NCI-H1436 (cell line): ENCODE data around the gene ATL2.
"Not testable (repeated sequence)": the region's sequence is repeated elsewhere in the genome, so short reads cannot be mapped to it uniquely, and the experiment has no call there.

Experiments used
- DNase-seq: peaks from one replicate; lab custom pipeline; 2025; lab: John Stamatoyannopoulos, UW

ATL2 gene

GRCh38 chr2:38327580-38327979 is 49.5 kb downstream of the ATL2 start:
- DNase-seq: no peak

DNA sequence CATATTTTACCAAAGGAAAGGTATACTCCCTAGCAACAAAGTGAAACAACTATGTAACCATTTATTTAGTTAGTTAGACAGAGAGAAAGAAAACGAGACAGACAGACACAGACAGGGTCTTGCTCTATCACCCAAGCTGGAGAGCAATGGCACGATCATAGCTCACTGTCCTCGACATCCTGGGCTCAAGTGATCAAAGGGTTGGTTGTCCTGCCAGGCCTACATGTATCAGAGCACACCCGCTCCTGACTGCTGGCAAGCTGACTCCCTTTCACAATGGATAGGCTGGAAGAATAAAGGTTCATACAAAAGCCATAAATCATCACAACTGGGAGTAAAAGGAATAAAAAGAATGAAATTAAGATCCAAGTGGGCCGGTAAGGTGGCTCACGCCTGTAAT is 53.5 kb downstream of the ATL2 start:
- DNase-seq: no peak

DNA sequence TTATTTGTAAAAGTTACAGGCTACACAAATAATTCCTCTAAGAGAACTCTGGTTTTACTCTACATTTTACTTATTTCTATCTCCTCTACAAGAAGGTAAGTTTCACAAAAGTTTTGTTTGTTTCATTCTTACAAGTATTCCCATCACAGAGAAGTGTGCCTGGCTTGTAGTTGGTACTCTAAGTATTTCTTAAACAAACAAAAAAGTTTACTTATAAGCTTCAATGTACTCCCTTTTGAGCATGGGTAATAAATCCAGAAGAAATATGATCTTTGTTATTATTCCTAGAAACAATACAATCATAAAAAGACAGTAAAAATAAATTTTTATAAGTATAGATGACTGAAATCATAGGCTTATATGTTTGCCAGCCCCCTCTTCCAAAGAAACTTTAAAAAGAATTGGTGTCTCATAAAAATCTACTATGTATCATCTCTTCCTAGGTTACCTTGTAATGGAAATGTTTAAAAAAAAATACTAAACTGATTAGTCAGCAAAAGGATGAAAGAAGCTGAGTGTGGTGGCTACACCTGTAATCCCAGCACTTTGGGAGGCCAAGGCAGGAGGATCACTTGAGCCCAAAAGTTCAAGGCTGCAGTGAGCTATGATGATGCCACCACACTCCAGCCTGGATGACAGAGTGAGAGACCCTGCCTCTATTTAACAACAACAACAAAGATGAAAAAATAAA is 54.7 kb downstream of the ATL2 start:
- no peak for DNase-seq

GRCh38 chr2:38319240-38319639 is 57.8 kb downstream of the ATL2 start:
- DNase-seq: not testable (repeated sequence)

- no peak for DNase-seq
Observed at GRCh38 chr2:38317725-38318124, 59.3 kb downstream of the ATL2 start.

DNA sequence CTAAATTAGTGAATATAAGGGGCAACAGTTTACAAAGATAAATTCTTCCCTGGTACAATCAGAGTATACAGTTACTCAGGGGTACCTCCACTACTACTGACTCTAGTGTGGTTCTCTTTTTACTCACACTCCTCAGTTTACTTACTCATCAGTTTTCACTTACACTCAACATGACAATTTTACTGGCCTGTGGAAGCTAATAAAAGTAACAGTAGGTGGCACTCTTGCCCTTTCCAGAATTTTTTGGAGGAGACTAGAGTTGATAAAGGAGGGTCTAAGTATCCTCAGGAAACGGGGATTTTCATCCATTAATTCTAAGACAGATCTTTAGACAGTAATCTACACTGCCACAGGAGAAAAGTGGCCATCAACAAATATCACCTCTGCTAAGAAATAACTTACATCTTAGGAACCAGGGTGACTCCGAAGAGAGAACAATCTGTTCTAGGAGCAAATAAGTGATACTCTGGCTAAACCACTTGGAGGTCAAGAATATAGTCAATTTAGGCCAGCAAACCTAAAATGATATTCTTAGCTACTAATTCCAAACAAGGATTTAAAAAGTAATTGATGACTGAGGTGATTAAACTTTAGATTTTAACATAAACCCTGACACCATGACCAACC is 61.3 kb downstream of the ATL2 start:
- peak; percentile 24 for DNase-seq

DNA sequence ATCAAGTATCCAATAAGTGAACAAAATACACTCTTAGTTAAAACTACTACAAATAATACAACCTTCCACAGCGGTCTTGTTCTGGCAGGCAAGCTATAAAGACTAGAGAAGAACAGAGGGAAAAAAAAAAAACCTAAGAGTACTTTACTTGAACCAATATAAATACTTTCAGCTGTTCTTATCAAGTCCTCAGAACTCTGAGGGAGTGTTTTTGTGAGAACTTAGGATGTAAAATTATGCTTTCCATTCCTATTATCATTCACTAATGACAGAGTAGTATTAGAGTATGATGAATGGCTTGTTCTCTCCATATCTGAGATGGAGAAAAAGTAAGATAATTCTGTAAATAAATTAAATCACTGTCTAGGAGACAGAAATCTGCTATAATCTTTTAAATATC is 68.3 kb downstream of the ATL2 start:
- DNase-seq: no peak

DNA sequence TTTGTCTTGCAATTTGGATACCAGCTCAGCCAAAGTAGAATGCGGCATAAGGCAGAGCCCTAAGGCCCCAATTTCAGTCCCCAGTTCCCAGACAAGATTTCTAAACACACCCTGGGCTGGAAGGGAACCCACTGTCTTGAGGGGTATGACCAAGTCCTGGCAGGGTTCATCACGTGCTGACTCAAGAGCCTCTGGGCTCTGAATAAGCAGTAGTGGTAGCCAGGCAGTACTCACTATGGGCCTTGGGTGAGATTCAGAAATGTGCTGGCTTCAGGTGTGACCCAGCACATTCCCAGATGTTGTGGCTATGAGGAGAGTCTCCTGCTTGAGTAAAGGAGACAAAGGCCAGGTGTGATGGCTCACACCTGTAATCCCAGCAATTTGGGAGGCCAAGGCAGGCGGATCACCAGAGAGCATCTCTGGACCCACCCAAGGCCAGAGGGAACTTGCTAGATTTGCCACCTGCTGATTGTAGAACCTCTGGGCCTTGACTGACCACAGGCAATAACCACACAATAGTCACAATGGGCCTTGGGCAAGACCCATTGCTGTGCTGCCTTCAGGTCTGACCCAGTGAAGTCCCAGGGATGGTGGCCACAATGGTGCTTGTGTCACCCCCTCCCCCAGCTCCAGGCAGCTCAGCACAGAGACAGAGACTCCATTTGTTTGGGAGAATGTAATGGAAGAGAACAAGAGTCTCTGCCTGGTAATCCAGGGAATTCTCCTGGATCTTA is 74.9 kb downstream of the ATL2 start:
- no peak for DNase-seq

- no peak for DNase-seq
Observed at GRCh38 chr2:38301340-38301968, 75.6 kb downstream of the ATL2 start.

DNA sequence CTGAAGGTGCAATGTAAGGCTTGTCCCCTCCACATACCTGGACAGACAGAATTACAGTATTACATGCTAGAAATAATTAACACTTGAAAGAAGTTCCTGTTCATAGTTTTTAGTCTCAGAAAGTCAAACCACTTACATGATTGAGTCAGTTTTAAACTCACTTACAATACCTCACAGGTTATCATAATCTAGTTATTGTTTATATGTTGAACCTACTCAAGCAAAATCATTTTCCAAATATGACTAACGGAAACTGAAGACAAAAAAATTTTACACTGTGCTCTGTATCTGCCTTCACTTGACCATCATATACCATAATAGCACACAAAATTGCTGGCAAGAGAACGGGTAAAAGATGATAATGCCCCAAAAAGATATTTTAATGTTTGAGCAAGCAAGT is 78.5 kb downstream of the ATL2 start:
- no peak for DNase-seq

DNA sequence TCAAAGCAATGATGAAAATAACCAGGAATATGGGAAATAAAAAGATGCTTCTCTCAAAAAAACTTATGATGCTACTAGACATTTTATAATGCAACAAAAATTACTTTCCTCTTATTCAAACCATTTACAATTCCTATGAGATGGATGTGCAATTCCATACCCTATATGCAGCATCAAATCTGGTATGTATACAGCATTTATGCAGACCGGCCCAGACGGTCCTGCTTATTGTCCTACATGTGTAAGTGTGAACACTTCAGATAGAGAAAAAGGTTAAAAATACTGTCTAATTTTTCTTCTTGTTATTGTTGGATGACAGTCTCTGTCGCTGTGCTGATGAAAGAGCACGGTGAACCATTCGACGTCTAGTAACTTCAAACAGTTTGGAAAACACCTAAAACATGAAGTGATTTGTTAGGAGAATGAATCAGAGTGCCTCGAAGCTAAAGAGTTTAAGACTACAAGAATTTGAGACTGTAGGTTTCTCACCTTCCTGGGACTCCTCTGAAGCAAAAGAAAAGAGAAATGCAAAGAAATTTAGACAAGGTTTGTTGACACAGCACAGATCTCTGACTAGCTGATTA is 80.8 kb downstream of the ATL2 start:
- DNase-seq: no peak

DNA sequence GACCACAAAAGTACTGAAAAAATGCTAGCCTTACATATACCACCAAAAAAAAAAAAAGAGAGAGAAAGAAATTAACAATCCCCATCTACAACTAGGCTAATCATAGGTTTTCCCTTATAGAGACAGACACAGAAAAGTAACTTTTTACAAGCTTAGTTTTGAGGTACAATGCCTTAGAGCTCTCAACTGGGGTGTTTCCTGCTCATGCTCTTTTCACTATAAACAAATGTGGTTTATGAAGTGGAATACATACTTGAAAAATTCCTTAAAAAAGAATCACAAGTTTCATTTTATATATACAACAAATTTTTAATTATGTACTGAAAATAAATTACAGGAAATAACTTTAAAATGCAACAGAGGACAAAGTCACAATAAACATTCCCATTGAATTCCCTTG is 82.5 kb downstream of the ATL2 start:
- DNase-seq: no peak

DNA sequence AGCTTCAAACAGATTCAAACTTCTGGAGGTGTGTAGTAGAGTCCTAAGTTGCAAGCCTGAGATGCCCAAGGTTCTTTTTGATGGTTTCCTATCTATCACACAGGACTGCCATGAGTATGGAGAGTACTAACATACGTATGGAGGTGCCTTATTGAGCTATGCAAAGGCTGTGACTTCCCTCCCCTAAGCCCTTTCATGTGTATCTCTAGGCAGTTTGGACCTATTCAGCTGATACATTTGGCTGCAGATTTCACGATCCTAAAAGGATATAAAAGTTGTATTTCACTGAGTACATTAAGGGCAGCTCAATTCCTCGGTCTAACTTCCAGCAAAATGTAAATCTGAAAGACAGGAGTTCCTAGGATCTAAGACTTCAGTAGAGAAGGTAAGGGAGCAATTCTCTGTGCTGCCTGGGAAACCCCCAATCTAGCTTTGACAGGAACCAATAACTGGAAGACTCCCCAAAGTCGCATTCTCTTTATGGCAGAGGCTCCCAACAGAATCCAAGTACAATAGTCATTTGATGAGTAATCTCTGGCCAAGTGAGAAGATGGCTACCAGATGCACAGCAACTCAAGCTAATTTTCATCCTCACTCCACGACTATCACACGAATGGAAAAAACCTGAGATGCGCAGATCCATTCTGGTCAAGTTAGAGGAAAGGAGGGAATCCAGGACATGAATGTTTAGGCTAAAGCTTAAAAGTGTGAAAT is 83.8 kb downstream of the ATL2 start:
- DNase-seq: no peak

GRCh38 chr2:38290332-38290731 is 86.7 kb downstream of the ATL2 start:
- DNase-seq: no peak

DNA sequence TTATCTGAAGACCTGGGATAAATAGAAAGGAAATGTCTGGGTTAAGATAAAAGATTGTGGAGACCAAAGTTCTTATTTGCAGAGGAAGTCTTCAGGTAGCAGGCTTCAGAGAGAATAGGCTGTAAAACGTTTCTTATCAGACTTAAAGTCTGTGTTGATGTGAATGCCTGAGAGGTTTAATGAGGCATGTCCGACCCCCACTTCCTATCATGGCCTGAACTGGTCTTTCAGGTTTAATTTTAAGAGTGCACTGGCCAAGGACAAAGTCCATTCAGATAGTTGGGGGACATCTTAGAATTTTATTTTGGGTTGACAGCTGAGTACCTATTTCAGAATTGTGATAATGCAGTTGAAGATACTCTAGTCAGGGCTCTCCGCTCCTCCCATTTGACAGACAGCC is 92.1 kb downstream of the ATL2 start:
- DNase-seq: no peak

GRCh38 chr2:38281095-38281742 is 95.9 kb downstream of the ATL2 start:
- DNase-seq: no peak

GRCh38 chr2:38279201-38279600 is 97.9 kb downstream of the ATL2 start:
- DNase-seq: no peak

GRCh38 chr2:38278117-38278438 is 99.0 kb downstream of the ATL2 start:
- not testable (repeated sequence) for DNase-seq

DNA sequence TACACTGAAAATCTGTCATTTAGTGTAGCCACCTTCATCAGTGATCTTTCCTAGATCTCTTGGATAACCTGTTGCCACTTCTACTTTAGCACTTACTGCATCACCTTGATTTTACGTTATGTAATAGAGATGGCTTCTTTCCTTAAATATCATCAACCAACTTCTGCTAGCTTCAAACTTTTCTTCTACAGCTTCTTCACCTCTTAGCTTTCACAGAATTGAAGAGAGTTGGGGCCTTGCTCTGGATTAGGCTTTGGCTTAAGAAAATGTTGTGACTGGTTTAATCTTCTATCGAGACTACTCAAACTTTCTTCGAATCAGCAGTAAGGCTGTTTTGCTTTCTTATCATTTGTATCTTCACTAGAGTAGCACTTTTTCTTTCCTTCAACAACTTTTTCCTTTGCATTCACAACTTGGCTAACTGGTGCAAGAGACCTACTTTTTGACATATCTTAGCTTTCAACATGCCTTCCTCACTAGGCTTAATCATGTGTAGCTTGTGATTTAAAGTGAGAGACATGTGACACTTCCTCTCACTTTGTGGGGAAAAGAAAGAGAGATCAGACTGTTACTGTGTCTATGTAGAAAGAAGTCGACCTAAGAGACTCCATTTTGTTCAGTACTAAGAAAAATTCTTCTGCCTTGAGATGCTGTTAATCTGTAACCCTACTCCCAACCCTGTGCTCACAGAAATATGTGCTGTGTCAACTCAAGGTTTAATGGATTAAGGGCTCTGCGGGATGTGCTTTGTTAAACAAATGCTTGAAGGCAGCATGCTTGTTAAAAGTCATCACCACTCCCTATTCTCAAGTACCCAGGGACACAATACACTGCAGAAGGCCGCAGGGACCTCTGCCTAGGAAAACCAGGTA is 99.6 kb downstream of the ATL2 start:
- no peak for DNase-seq
